Neural cell (in vitro differentiated cells): ENCODE results near the gene APOBR. TPM values are rescaled to one million over a fixed set of nuclear protein-coding genes. Genes with fewer than 3 reads are reported as not detected.

Source experiments
- H2AFZ ChIP-seq: fragments of 200-600, 300-800 bp; sonication (generic), shearing (Covaris generic); 2 replicates; pipeline ENCODE4 v1.6.0; 2014; ENCODE audit warnings: low read depth, mild to moderate bottlenecking, antibody characterized with exemption, low read length, moderate library complexity
- H3F3A ChIP-seq: fragments of 200-600 bp; shearing (Covaris generic); 2 replicates; pipeline ENCODE4 v1.6.1; 2016; ENCODE audit warnings: mild to moderate bottlenecking, moderate library complexity, mixed read lengths, antibody characterized with exemption, low read length; ENCODE audit not compliant: insufficient read depth, poor library complexity, severe bottlenecking
- H3K27ac ChIP-seq: fragments of 200-600, 300-800 bp; sonication (generic), shearing (Covaris generic); 2 replicates; pipeline ENCODE4 v1.5.1; 2014; ENCODE audit warnings: mild to moderate bottlenecking, low read length, moderate library complexity
- H3K27me3 ChIP-seq: fragments of 300-800, 200-600 bp; sonication (generic), shearing (Covaris generic); 2 replicates; pipeline ENCODE4 v1.6.0; 2014; ENCODE audit warnings: mild to moderate bottlenecking, low read depth, low read length, moderate library complexity; ENCODE audit not compliant: insufficient read depth
- H3K36me3 ChIP-seq: fragments of 300-800, 200-600 bp; sonication (generic), shearing (Covaris generic); 2 replicates; pipeline ENCODE4 v1.5.1; 2014; ENCODE audit warnings: mild to moderate bottlenecking, antibody characterized with exemption, low read length, moderate library complexity; ENCODE audit not compliant: insufficient read depth
- H3K4me2 ChIP-seq: fragments of 300-800, 200-600 bp; sonication (generic), shearing (Covaris generic); 2 replicates; pipeline ENCODE4 v1.6.0; 2014; ENCODE audit warnings: mild to moderate bottlenecking, low read length
- H3K4me3 ChIP-seq: fragments of 300-800, 200-600 bp; sonication (generic), shearing (Covaris generic); 2 replicates; pipeline ENCODE4 v1.5.1; 2014; ENCODE audit warnings: mild to moderate bottlenecking, low read length, moderate library complexity
- H3K79me2 ChIP-seq: fragments of 200-600 bp; shearing (Covaris generic); replicated peaks from 2 replicates; pipeline ENCODE4 v1.6.0; 2014; ENCODE audit warnings: mild to moderate bottlenecking, low read length, moderate library complexity; ENCODE audit not compliant: insufficient read depth
- H3K9ac ChIP-seq: fragments of 300-800, 200-600 bp; sonication (generic), shearing (Covaris generic); 2 replicates; pipeline ENCODE4 v1.6.1; 2016; ENCODE audit warnings: mild to moderate bottlenecking, low read length, mixed read lengths
- H3K9me2 ChIP-seq: fragments of 200-600 bp; shearing (Covaris generic); 2 replicates; pipeline ENCODE4 v1.6.1; 2016; ENCODE audit warnings: mild to moderate bottlenecking, low read length, mixed read lengths; ENCODE audit not compliant: insufficient read depth
- H3K9me3 ChIP-seq: fragments of 200-600, 300-800 bp; sonication (generic), shearing (Covaris generic); 2 replicates; pipeline ENCODE4 v1.6.1; 2016; ENCODE audit warnings: mild to moderate bottlenecking, mixed run types, low read length, moderate library complexity, mixed read lengths
- H4K20me1 ChIP-seq: fragments of 200-600 bp; shearing (Covaris generic); 2 replicates; pipeline ENCODE4 v1.6.1; 2016; ENCODE audit warnings: mild to moderate bottlenecking, mixed run types; ENCODE audit not compliant: insufficient read depth
- CTCF ChIP-seq: fragments of 450-650 bp; IDR thresholded peaks from 2 replicates; pipeline ENCODE4 v1.5.1; 2014; ENCODE audit warnings: antibody characterized with exemption, mild to moderate bottlenecking, moderate library complexity; ENCODE audit not compliant: poor library complexity, severe bottlenecking
- EP300 ChIP-seq: fragments of 450-650 bp; conservative IDR thresholded peaks from 2 replicates; pipeline ENCODE4 v1.6.1; 2014; ENCODE audit warnings: antibody characterized with exemption, mild to moderate bottlenecking, moderate library complexity; ENCODE audit not compliant: poor library complexity, severe bottlenecking
- EZH2 ChIP-seq: fragments of 200-600, 300-800 bp; shearing (Covaris generic), sonication (generic); IDR thresholded peaks from 2 replicates; pipeline ENCODE4 v1.6.1; 2014; ENCODE audit warnings: antibody characterized with exemption, low read length, borderline replicate concordance, mild to moderate bottlenecking; ENCODE audit not compliant: insufficient read depth, poor library complexity, severe bottlenecking
- MXI1 ChIP-seq: fragments of 450-650 bp; conservative IDR thresholded peaks from 2 replicates; pipeline ENCODE4 v1.6.1; 2014; ENCODE audit warnings: antibody characterized with exemption, mild to moderate bottlenecking; ENCODE audit not compliant: poor library complexity, severe bottlenecking
- POLR2AphosphoS5 ChIP-seq: IDR thresholded peaks from 2 replicates; pipeline ENCODE4 v1.6.1; 2012
- RAD21 ChIP-seq: fragments of 450-650 bp; conservative IDR thresholded peaks from 2 replicates; pipeline ENCODE4 v1.6.1; 2014; ENCODE audit warnings: antibody characterized with exemption, mild to moderate bottlenecking, moderate library complexity
- SMC3 ChIP-seq: fragments of 450-650 bp; conservative IDR thresholded peaks from 2 replicates; pipeline ENCODE4 v1.6.1; 2014; ENCODE audit warnings: antibody characterized with exemption, mild to moderate bottlenecking, moderate library complexity; ENCODE audit not compliant: poor library complexity
- TAF1 ChIP-seq: IDR thresholded peaks from 2 replicates; pipeline ENCODE4 v1.6.1; 2012; ENCODE audit warnings: low read depth
- polyA plus RNA-seq: library from polyadenylated mRNA; depleted of rRNA; stranded (reverse); fragments of >200 nt; gene quantifications from 2 replicates; pipeline ENCODE4 v1.2.3, GENCODE V29; 2014
- TF ChIP-seq, protein P1 (sequence below): IDR thresholded peaks from 2 replicates; pipeline ENCODE4 v1.6.1; 2012; ENCODE audit warnings: borderline replicate concordance

Gene APOBR
- polyA plus RNA-seq, 1 donor from 2014 or later: not detected

DNA sequence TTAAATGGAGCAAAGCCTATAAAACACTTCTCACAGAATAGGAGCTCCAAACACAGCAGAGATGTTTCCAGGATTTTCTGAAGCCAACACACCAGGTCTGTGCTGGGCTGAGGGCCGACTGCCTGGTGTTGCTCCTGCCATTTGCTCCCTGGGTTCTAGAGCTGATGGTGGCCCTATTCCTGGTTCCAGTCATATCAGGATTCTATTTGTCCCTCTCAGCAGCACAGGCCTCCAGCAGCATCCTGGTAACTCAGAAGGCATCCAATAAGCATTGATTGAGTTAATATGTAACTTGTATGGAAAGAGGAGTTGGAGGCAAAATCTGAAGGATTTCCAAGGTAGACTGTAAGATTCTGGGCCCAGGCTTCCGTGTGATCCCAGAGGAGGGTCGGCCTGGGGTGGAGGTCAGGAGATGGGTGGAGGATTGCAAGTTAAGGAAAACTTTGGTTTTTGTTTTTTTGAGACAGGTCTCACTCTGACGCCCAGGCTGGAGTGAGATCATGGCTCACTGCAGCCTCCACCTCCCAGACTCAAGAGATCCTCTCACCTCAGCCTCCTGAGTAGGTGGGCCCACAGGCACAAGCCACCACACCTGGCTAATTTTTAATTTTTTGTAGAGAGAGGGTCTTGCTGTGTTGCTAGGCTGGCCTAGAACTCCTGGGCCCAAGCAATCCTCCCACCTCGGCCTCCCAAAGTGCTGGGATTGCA, 38.7 kb downstream of the APOBR start:
- Histone ChIP-seq H3F3A (no peaks in the 10 kb centered on the region), H3K4me2 (no peak overlapping the region), H3K9me3 (no peaks in the 10 kb centered on the region), H2AFZ (no peak overlapping the region), H3K27ac (no peak overlapping the region), H3K79me2 (no peaks in the 10 kb centered on the region), H3K27me3 (no peaks in the 10 kb centered on the region), H3K9me2 (no peaks in the 10 kb centered on the region), H4K20me1 (no peaks in the 10 kb centered on the region), H3K9ac (no peak overlapping the region), H3K36me3 (no peaks in the 10 kb centered on the region), H3K4me3 (no peak overlapping the region)
- TF ChIP-seq EZH2 (no peak), MXI1 (no peak), POLR2AphosphoS5 (no peak), SMC3 (no peak), RAD21 (no peak), TAF1 (no peak)
- TF ChIP-seq, protein P1, sequence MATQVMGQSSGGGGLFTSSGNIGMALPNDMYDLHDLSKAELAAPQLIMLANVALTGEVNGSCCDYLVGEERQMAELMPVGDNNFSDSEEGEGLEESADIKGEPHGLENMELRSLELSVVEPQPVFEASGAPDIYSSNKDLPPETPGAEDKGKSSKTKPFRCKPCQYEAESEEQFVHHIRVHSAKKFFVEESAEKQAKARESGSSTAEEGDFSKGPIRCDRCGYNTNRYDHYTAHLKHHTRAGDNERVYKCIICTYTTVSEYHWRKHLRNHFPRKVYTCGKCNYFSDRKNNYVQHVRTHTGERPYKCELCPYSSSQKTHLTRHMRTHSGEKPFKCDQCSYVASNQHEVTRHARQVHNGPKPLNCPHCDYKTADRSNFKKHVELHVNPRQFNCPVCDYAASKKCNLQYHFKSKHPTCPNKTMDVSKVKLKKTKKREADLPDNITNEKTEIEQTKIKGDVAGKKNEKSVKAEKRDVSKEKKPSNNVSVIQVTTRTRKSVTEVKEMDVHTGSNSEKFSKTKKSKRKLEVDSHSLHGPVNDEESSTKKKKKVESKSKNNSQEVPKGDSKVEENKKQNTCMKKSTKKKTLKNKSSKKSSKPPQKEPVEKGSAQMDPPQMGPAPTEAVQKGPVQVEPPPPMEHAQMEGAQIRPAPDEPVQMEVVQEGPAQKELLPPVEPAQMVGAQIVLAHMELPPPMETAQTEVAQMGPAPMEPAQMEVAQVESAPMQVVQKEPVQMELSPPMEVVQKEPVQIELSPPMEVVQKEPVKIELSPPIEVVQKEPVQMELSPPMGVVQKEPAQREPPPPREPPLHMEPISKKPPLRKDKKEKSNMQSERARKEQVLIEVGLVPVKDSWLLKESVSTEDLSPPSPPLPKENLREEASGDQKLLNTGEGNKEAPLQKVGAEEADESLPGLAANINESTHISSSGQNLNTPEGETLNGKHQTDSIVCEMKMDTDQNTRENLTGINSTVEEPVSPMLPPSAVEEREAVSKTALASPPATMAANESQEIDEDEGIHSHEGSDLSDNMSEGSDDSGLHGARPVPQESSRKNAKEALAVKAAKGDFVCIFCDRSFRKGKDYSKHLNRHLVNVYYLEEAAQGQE: no peak

- Histone ChIP-seq H3K4me2 (no peak overlapping the region), H3K4me3 (no peak overlapping the region), H3K27me3 (no peaks in the 10 kb centered on the region), H3K9me3 (no peaks in the 10 kb centered on the region), H3K9ac (no peak overlapping the region), H2AFZ (no peak overlapping the region), H3K36me3 (no peaks in the 10 kb centered on the region), H3K27ac (no peak overlapping the region), H3K79me2 (no peaks in the 10 kb centered on the region), H4K20me1 (no peaks in the 10 kb centered on the region), H3F3A (no peaks in the 10 kb centered on the region), H3K9me2 (no peaks in the 10 kb centered on the region)
- TF ChIP-seq EP300 (no peak), SMC3 (no peak), MXI1 (no peak)
These were observed 40.3 kb downstream of the APOBR start for GRCh38 chr16:28534542-28535373.

DNA sequence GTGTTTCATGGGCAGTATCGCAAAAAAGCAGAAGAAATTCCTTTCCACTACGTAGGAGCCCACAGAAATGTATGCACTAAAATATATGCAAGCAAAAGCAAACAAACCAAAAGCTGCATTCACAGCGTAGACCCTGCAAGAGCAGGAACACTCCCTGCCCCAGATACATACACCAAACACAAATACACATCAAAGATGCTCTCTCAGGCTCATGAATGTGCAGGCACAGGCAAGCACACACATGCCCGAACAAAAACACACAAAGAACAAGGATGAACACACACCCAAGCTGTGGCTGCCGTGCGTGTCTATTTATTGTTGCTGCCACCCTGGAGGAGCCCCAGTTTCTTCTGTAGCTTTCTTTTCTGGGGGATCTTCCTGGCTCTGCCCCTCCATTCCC, 42.6 kb downstream of the APOBR start:
- no peaks in the 10 kb centered on the region for H4K20me1 ChIP-seq
- H3F3A ChIP-seq: no peaks in the 10 kb centered on the region
- H3K27me3 ChIP-seq: no peaks in the 10 kb centered on the region
- no peak overlapping the region for H2AFZ ChIP-seq
- no peak overlapping the region for H3K4me2 ChIP-seq
- H3K9ac ChIP-seq: no peak overlapping the region
- H3K36me3 ChIP-seq: no peaks in the 10 kb centered on the region
- TF ChIP-seq CTCF (no peak), POLR2AphosphoS5 (no peak), EP300 (no peak), EZH2 (no peak), TAF1 (no peak), RAD21 (no peak), MXI1 (no peak), SMC3 (no peak)
- TF ChIP-seq, protein P1: no peak
- no peaks in the 10 kb centered on the region for H3K79me2 ChIP-seq
- no peak overlapping the region for H3K4me3 ChIP-seq
- no peaks in the 10 kb centered on the region for H3K9me2 ChIP-seq
- H3K9me3 ChIP-seq: no peaks in the 10 kb centered on the region
- no peak overlapping the region for H3K27ac ChIP-seq
